PFSK-1 (cell line): Measurements from ENCODE around the gene KCNG4.

Experiments
- FOXP2 ChIP-seq: optimal IDR thresholded peaks from 2 replicates; pipeline ENCODE3; 2011; ENCODE audit warnings: borderline replicate concordance, control low read depth, inconsistent platforms; ENCODE audit not compliant: insufficient read depth; ENCODE audit errors: extremely low read length, extremely low read depth
- POLR2AphosphoS5 ChIP-seq: IDR thresholded peaks from 2 replicates; pipeline ENCODE4 v1.6.1; 2012; ENCODE audit warnings: low read depth, mild to moderate bottlenecking, control low read depth, low read length, moderate library complexity
- SIN3A ChIP-seq: IDR thresholded peaks from 2 replicates; pipeline ENCODE4 v1.6.1; 2012; ENCODE audit warnings: mild to moderate bottlenecking, low read length, moderate library complexity, borderline replicate concordance; ENCODE audit not compliant: insufficient read depth
- TAF1 ChIP-seq: IDR thresholded peaks from 2 replicates; pipeline ENCODE4 v1.6.1; 2012; ENCODE audit warnings: low read length, control low read depth, borderline replicate concordance; ENCODE audit not compliant: insufficient read depth
- TF ChIP-seq, protein P1 (sequence below), 2 experiments: IDR thresholded peaks; 2 replicates each; pipeline versions ENCODE4 v1.6.1 to v1.8.0; 2011 to 2012; ENCODE audit warnings: low read depth in 2 of 2, low read length in 2 of 2, control low read depth in 1 of 2, inconsistent platforms in 1 of 2, mild to moderate bottlenecking in 1 of 2, moderate library complexity in 1 of 2; ENCODE audit not compliant: insufficient read depth in 1 of 2

The KCNG4 gene

DNA sequence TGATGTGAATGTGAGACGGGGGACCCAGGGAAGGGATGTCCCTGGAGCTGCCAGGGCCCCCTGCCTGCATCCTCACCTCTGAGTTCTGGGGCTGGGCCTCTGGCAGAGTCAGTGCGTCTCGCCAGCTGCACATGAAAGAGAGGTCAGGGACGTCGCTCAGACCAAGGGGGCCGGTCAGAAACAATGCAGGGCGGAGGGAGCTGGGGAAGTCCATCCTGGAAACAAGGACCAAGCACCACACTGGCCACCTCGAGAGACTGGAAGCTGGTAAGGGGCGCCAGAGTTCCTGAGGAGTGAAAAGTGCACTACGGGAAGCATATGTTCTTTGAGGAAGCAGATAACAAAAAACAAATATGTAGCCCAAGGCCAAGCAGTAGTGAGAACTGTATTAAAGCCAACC is 55.0 kb downstream of the KCNG4 start:
- TF ChIP-seq, protein P1, sequence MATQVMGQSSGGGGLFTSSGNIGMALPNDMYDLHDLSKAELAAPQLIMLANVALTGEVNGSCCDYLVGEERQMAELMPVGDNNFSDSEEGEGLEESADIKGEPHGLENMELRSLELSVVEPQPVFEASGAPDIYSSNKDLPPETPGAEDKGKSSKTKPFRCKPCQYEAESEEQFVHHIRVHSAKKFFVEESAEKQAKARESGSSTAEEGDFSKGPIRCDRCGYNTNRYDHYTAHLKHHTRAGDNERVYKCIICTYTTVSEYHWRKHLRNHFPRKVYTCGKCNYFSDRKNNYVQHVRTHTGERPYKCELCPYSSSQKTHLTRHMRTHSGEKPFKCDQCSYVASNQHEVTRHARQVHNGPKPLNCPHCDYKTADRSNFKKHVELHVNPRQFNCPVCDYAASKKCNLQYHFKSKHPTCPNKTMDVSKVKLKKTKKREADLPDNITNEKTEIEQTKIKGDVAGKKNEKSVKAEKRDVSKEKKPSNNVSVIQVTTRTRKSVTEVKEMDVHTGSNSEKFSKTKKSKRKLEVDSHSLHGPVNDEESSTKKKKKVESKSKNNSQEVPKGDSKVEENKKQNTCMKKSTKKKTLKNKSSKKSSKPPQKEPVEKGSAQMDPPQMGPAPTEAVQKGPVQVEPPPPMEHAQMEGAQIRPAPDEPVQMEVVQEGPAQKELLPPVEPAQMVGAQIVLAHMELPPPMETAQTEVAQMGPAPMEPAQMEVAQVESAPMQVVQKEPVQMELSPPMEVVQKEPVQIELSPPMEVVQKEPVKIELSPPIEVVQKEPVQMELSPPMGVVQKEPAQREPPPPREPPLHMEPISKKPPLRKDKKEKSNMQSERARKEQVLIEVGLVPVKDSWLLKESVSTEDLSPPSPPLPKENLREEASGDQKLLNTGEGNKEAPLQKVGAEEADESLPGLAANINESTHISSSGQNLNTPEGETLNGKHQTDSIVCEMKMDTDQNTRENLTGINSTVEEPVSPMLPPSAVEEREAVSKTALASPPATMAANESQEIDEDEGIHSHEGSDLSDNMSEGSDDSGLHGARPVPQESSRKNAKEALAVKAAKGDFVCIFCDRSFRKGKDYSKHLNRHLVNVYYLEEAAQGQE (IDR thresholded peaks at IDR 0.05; ENCODE audit: insufficient read depth in 1 of 2, low read depth in 2 of 2, low read length in 2 of 2): no peak
- no peak for TF ChIP-seq POLR2AphosphoS5
- TF ChIP-seq SIN3A: no peak
- TF ChIP-seq FOXP2: no peak
- no peak for TF ChIP-seq TAF1

DNA sequence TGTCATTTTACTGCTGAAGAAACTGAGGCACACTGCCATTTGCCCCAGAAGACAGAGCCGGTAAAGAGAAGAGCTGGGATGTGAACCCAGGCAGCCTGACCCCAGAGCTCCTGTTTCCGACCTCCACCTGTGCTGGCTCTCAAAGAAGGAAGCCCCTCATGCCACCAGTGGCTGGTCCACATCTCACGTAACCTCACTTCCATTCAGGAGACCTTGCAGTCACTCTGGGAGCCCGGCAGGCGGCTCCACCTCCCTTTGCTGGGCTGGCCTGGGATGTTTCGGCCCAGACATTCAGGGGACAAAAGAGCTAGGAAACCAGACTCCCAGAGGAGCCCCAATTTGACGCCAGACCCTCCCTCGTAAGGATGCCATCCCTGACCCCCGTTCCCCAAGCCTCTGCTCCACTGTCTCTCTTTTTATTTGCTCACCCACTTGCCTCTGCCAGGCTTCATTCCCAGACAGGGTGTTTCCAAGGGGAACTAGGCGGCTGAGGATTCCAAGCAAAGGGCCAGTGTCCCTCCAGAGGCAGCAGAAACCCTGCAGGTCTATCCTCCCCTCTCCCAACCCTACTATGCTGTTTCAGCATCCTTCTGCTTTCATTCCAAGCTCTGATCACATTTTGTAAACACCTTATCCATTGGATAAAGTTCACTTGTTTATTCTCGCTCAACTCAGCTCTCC is 55.8 kb downstream of the KCNG4 start:
- TF ChIP-seq, protein P1 (IDR thresholded peaks at IDR 0.05; ENCODE audit: insufficient read depth in 1 of 2, low read depth in 2 of 2, low read length in 2 of 2): no peak
- TF ChIP-seq FOXP2 (no peak), POLR2AphosphoS5 (no peak), TAF1 (no peak), SIN3A (no peak)

DNA sequence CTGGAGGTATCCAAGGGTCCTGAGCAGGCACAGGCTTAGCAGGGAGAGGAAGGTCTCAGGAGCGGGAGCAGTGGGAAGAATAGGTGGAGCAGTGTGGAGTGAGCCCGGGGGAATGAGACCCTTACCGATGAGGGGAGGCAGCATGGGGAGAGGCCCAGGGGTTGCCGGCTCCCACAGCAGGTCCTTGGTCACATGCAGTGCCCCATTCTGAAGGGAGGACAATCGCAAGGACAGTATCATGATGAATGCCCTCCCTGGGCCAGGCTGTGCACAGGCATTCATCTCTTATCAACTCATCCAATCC is 56.3 kb downstream of the KCNG4 start:
- TF ChIP-seq, protein P1 (IDR thresholded peaks at IDR 0.05; ENCODE audit: insufficient read depth in 1 of 2, low read depth in 2 of 2, low read length in 2 of 2): no peak
- no peak for TF ChIP-seq POLR2AphosphoS5
- TF ChIP-seq SIN3A: no peak
- no peak for TF ChIP-seq FOXP2
- no peak for TF ChIP-seq TAF1

DNA sequence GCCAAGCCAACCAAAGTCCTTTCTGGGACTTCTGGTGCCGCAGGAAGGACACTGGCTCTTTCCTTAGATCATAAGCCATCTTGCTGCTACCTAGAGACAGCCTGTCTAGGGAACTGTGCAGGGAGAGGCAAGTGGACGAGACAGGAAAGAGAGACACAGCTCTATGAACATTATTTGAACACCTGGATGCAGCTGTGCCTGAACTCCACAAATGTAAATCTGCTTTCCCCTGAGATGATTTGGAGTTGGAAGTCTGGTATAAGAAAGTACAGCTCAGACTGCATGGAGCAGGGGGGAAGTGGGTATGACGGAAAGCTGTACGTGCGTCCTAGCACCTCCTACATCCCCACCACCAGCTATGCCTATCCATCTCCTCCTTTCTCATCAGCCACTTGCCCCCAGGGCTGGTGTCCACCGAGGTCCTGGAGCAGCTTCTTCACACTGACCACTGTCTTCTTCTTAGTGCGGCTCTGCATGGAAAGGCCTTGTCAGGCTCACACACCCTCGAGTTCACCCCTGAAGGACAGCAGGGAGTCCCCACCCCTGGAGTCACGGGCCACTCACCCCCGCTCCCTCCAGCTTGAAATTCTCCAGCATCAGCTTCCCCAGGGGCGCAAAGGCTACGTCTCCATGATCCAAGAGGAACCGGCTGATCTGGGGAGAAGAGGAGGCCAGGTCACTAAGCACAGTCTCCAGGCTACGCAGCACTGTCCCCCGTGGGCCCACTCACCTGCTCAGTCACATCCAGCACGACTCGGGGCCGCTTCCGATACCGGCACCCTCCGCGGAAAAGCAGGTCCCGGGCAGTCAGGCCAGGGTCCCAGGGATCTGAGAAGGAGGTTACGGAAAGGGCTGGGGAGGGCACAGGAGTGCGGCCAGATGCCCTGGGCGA is 56.9 kb downstream of the KCNG4 start:
- TF ChIP-seq POLR2AphosphoS5 (no peak), TAF1 (no peak), FOXP2 (no peak), SIN3A (no peak)
- TF ChIP-seq, protein P1 (IDR thresholded peaks at IDR 0.05; ENCODE audit: insufficient read depth in 1 of 2, low read depth in 2 of 2, low read length in 2 of 2): no peak

DNA sequence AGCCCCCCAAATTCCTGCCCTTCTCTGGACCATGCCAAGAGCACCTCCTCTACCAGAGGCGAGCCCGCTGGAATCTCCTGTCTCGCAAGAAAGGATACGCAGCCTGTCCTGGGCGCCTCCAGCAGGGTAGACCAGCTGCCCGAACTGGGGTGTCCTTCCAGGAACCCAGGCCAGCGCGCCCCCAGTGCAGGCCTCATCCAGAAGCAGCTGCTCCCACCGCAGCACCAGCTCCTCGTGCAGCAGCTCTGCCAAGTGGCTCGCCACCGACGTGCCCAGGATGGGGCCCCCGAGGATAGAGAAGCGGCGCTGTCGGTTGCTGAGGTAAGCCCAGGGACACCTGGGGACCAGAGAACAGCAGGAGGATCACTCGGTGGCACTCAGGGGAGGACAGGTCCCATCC is 57.7 kb downstream of the KCNG4 start:
- TF ChIP-seq, protein P1 (IDR thresholded peaks at IDR 0.05; ENCODE audit: insufficient read depth in 1 of 2, low read depth in 2 of 2, low read length in 2 of 2): no peak
- TF ChIP-seq TAF1 (no peak), POLR2AphosphoS5 (no peak), FOXP2 (no peak), SIN3A (no peak)
